Brain pericyte (primary cell): Measurements from ENCODE around the gene GGN.
"Not testable (repeated sequence)": the region's sequence is repeated elsewhere in the genome, so short reads cannot be mapped to it uniquely, and the experiment has no call there.

Experiments
- DNase-seq: peaks from one replicate; pipeline ENCODE4 v3.0.0-alpha.2; 2012; ENCODE audit warnings: low read depth, low spot score

GGN gene, protein sequence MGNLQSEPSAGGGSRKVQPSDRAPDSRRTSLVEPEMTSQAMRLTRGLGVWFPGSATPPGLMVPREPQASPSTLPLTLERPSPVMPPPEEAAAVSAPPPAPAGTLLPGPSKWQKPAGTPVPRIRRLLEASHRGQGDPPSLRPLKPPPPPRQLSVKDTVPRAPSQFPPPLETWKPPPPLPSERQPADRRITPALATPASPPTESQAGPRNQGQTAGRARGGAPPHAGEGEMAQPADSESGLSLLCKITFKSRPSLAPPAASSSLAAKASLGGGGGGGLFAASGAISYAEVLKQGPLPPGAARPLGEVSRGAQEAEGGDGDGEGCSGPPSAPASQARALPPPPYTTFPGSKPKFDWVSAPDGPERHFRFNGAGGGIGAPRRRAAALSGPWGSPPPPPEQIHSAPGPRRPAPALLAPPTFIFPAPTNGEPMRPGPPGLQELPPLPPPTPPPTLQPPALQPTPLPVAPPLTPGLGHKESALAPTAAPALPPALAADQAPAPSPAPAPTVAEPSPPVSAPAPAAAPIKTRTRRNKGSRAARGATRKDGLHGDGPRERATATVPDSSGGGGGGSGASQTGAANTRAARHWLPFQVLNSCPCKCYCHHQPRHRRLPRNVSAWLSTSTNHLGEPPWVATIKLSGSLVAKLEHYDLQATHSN

DNA sequence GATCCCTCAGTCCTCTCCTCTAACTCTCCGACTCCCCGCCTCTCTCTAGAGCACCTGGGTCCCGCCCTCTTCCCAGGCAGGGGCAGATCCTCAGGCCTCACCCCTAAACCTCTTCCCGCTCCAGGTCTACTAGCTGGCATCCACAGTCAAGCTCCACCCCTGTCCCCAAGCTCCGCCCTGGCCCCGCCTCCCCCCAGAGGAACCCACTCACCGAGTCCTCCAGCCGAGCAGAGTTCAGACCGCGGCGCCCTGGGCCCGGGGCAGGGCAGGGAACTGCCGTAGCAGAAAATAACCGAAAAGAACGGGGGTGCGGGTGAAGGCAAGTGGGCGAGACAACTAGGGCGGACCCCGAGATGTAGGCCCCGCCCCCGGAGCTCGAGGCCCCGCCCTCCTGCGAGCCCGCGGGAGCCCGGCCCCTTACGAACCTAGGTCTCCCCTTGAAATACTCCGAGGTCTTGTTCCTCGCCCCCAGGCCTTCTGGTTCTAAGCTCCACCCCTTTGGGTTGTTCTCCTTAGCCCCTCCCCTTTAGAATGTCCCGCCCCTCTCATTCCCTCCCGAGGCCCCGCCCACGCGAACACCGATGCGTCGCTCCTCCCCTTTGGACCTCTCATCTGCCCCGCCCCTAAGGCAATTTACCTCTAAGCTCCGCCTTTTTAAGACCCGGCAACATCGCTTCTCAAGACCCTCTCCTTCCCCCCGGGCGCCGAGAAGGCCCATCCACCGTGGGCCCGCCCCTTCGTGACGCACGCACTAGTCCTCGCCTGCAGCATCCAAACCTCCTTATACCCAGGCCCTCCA, at the start of gene GGN:
Gene GGN, minus strand, starts transcription at position 485 of the 799 bp plus-strand sequence. CDS start 773 bp downstream, outside the sequence.
- DNase-seq = peak; percentile 86

DNA sequence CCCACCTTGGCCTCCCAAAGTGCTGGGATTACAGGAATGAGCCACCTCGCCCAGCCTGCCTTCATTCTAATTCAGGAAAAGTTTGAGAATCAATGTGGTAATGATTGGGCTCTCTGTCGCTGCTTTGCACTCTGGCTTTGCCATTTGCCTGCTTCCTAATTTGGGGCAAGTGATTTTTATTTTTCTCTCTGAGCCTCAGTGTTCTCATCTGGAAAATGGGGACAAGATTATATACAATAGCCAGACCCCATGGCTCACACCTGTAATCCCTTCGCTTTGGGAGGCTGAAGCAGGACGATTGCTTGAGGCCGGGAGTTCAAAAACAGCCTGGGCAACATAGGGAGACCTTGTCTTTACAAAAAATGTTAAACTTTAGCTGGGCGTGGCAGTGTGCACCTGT, 49.5 kb upstream of the GGN start:
- DNase-seq = no peak

DNA sequence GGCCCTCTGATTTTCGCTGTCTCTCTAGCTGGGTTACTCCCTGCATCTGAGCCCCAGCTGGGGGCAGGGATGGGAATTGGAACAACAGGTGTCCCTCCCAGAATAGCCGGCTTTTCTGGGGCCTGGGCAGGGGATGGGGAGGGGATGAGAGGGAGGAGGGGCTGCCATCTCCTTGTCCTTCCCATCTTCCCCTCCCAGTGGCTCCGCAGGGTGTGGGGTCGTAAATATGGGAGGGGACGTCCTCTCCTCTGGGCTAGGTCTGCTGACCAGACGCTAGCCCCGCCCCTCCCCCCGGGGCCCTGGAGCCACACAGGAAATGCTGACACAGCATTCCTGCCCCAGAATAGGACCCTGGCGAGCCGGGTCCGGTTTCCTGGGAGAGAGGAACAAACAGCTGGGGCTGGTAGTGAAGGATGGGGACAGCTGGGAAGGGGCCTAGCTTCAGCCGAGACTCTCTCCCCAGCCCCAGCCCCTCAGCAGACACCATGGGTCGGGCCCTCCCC, 46.8 kb upstream of the GGN start:
- DNase-seq = no peak

DNA sequence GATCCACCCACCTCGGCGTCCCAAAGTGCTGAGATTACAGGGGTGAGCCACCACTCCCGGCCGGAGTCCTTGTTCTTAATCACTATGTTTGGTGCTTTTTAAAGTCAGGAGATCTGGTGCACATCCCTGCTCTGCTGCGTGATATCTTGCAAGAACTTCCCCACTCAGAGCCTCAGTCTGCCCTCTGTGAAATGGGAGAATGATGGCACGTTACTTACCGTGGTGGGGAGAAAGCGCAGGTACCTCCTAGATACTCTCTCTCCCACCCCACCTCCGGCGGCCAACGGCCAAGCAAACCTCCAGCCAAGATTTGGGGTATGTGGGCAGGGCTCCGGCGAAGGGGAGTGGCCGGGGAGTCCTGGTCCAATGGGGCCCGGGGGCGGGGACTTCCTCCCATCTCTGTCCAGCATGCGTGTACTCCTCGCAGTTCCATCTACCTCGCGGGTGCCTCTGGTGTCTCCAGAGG, 45.5 kb upstream of the GGN start, which contains the start of gene RYR1:
Gene RYR1, plus strand, starts transcription at position 424 of the 466 bp plus-strand sequence. CDS start 139 bp downstream, outside the sequence.
- no peak for DNase-seq

DNA sequence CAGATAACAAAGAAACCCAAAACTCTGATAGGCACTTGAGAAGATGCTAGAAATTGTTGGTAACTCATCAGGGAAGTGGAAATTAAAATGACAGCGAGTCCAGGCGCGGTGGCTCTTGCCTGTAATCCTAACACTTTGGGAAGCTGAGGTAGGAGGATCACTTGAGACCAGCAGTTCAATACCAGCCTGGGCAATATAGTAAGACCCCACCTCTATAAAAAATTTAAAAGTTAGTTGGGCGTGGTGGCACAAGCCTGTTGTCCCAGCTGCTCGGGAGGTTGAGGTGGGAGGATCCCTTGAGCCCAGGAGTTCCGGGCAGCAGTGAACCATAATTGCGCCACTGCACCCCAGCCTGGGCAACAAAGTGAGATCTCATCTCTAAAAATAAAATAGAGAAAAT, 43.1 kb upstream of the GGN start:
- no peak for DNase-seq

DNA sequence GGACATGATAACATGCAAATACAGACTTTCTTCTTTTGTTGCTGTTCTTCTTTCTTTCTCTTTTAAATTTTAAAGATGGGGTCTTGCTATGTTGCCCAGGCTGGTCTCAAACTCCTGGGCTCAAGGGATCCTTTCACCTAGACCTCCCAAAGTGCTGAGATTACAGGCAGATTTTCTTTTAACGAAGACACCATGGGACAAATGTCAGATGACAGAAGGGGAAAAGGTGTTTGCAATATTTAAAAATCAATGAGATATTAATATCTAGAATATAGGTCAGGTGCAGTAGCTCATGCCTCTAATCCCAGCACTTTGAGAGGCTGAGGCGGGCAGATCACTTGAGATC, 42.0 kb upstream of the GGN start:
- no peak for DNase-seq

DNA sequence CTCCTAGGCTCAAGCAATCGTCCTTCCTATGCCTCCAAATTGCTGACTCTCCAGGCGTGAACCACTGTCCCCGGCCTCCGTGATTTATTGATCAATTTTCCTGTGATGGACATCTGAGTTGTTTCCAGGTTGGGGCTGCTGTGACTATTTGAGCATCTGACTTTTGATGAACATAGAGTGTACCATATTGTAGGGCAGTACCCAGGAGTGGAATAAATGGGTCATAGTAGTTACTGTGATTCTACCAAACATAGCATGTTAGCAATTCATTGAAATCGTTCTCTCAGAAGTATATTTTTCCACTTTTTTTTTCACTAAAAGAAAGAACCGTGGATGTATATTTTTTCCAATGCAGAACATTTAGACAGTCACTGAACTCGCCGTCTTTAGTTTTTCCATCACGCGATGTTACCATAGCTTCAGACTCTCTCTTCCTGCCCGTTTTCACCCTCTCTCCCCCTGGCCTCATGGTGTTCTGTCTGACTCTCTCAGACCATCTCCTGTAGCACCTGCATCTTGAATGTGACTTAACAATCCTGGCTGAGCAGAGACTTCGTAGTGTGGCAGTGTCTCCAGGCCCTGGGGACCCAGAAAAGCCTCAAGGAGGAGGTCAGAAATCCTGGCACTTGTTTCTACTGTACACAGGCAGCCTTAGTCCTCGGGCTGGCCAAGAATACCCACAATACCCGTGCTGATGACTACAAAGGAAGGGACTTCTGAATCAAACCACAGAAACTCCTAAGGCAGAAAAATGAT, 41.4 kb upstream of the GGN start:
- no peak for DNase-seq

DNA sequence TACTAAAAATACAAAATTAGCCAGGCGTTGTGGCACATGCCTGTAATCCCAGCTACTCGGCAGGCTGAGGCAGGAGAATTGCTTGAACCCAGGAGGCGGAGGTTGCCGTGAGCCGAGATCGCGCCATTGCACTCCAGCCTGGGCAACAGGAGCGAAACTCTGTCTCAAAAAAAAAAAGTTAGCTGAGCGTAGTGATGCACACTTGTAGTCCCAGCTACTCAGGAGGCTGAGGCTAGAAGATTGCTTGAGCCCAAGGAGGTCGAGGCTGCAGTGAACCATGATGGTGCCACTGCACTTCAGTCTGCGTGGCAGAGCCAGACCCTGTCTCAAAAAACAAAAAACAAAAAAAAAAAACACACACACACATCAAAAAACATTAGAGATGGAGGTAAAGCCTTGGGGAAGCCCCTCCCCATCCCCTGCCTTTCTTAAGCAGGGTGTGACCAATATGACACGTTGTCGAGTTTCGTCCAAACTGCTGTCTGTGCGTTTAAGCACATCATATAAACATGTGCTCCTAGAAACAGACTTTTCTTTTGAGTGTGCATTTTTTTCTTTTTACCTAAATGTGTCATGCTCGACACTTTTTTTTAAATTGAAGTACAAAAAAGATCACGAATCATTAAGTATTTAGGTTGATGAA, 39.3 kb upstream of the GGN start:
- not testable (repeated sequence) for DNase-seq

DNA sequence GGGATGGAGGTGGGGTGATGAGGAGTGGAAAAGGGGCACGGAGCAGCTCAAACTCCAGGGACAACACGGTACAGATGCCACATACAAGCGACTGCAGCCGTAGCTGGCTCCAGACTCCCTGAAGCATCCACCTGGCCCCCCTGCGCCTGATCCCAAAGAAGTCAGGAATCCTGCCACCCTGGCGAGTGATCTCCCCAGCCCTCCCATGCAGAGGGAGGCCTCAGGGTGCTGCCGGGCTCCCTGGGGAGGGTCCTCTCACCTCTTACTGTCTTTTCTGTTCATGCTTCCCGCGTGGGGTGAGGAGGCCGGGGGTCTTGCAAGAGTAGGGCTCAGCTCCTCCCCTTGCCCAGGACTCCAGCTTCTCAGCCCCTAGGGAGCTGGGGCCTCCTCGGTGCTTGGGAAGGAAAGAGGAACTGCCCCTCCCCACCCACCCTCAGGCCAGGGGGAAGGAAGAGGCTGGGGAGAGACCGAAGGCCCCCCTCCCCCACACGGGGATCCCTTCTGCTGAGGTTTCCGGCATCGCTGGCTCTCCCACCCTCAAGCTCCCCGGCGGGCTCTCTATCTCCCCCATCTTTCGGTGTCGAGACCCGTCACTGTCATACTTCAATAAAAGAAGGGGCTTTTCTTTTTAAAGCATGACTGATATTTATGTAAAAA, 38.1 kb upstream of the GGN start, which contains the start of gene RASGRP4:
Gene RASGRP4, minus strand, starts transcription at position 410 of the 657 bp plus-strand sequence. Its CDS starts 128 bp downstream, at position 282.
- no peak for DNase-seq

DNA sequence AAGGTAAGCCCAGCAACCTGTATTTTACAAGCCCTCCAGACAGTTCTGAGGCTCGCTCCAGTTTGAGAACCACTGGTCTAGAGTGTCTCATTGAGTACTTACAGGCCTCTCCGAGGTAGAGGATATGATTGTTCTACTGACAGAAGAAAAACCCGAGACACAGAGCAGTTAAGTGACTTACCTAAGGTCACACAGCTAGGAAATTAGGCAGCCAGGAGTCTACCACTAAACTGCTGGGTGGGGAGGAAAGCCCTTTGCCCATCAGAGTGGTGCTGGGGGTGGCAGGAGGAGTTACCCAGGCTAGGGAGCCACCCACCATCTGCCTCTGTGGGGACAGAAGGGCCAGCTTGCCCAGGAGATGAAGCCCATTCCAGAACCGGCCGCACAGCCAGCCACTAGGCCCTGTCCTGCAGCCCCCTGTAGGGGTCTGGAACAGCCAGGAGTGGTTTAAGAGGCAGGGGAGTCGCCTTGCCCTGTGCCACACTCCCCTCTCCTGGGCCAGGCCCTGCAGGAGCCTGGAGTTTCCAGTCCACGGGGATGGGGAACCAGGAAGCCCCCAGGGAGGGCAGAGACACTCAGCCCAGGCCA, 37.5 kb upstream of the GGN start:
- no peak for DNase-seq

DNA sequence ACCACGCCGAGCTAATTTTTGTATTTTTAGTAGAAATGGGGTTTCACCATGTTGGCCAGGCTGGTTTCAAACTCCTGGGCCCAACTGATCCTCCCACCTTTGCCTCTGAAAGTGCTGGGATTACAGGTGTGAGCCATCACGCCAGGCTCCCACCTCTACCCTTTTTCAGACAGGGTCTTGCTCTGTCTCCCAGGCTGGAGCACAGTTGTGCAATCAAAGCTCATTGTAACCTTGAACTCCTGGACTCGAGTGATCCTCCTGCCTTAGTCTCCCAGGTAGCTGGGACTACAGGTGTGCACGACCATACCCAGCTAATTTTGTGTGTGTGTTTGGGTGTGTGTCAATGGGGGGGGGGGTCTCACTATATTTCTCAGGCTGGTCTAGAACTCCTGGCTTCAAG, 36.4 kb upstream of the GGN start:
- DNase-seq = no peak

DNA sequence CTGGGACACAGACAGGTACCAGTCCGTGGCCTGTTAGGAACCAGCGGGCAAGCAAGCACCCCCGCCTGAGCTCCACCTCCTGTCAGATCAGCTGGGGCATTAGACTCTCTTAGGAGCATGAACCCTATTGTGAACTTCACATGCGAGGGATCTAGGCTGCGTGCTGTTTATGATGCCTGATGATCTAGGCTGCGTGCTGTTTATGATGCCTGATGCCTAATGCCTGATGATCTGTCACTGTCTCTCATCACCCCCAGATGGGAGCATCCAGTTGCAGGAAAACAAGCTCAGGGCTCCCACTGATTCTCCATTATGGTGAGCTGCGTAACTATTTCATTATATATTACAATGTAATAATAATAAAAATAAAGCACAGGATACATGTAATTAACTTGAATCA, 34.6 kb upstream of the GGN start:
- no peak for DNase-seq

DNA sequence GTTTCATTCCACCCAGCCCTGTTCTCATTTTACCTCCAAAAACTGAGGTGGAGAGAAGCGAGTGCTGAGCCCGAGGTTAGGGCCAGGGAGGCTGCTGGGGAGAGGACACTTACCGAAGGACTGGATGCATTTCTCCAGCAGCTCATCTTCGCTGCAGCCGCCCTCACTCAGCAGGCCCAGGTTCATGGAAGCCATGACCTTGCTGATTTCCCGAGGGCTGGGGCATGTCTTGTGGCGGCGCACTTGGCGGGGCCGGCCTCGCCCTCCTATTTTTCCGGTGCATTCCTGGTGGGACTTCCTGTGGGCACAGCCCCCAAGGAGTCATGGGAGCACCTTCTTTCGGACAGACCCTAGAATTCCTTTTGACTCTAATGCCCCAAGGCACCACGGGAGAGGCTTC, 34.0 kb upstream of the GGN start:
- no peak for DNase-seq

DNA sequence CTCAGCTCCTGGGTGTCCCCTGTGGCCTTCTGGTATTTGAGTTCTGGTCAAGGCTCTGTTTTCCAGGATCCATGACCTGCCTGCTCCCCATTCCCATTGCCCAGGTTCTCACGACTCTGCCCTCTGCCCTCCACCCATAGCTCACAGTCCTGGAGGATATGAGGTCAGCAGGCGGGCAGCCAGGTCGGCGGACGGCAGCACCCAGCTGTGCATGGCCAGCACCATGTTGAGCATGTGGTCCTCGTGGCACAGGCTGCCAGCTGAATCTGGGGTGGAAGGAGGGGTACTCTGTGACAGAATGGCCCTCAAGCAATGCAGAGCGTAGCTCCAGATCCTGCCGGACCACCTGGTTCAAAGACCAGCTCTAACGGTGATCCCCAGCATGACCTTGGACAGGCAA, 33.1 kb upstream of the GGN start:
- DNase-seq = no peak

DNA sequence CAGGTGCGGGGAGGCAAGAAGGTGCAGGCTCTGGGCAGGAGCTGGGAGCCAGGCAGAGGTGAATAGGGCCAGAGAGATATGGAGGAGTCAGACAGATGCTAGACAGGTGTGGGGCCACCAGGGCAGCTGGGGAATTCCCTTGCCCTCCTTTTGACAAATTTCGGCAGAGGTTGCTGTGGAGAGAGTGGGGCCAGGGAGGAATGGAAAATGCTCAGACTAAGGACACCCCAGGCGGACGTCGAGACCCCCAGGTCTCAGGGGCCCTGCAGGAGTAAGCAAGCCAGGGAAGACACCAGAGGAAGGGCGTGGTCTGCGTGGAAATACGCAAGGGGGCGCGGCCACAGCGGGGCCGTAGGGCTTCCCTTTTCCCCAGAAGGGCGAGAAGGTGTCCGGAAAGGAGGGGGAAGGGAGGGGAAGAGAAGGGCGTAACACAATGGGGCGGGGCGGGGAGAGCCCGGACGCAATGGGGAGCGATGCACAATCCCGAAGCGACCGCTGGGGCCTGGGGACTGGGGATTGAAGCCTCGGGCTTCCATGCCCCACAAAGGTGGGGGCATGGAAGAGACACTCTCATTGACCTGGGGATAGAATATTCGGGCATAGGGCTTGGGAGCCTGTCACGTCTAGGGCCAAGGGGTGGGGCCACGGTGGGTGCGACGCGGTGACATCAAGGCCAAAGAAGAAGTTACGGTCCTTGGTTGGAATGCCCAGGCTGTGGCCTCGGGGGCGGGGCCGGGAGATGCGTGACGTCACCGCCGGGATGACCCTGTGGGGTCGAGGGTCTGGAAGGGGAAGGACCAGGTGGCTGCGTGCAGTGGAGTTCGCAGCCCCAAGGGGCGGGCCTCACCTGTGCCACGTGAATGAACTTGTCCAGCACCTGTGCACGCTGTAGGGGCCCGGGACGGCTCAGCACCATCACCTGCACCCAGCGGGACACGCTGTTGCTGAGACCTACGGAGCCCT, 30.0 kb upstream of the GGN start:
- DNase-seq = no peak

DNA sequence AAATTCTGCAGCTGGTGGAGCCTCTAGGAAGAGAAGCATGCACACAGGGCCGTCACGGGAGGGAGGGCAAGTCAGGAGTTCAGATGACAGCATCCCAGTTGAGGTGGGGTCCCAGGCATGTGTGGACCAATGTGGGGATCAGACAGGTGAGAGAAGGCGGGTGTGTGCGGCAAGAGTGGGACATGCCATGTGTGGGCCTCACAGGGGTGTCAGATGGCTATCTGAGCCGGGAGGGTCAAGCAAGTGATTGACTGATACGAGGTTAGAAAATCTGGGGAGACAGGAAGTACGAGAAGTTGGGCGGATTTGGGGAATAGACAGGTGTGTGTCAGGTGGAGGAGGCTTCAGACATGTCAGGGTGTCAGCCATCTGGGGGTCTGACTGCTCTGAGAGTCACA, 29.3 kb upstream of the GGN start:
- no peak for DNase-seq

DNA sequence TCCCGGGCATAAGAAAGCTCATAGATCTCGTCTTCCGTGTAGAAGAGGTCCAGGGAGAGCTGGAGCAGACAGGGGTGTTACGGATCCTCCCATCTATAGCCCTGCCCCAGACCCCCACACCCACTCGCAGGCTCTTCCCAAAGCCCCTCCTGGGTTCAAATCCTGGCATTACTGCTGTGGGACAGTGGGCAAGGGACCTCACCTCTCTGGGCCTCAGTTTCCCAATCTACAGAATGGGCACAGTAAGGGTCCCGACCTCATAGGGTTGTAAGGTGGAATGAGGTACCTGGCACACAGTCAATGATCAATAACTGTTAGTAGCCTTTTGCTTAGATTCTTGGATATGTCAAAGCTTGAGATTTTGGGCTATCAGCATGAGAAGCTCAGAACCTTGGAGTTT, 25.6 kb upstream of the GGN start:
- DNase-seq = no peak

DNA sequence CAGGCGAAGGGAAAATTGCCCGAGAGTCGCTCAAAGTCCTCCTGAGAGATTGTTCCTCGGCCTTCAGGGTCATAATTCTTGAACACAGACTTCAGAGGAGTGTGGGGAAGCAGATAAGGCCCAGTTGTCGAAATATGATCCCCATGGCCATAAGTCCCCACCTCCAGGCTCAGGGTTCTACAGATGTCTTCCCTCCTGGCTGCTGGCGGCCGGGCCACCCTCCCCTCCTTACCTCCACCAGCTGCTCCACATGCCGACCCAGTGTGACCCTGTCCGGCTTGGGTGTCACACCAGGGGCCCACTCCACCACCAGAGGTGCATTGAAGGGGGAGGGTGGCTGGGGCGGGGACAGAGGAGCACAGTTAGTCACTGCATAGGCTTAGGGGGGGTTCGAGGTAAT, 25.1 kb upstream of the GGN start:
- DNase-seq = no peak

DNA sequence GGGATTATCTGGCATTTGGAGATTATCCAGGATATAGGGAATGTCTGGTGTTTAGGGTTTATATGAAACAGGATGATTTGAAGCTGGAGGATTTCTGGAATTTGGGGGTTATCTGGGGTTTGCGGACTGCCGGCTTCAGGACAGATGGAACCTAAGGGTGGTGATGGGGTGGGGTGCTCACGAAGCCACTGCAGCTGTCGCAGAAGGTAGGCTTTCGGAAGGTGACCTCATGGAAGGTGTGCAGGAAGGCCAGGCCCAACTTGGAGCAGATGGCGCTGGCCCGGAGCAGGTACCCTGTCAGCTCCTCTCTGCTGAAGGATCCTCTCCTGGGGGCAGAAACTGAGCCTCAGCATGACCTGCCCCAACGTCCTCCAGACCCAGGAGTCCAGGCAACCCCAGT, 24.7 kb upstream of the GGN start:
- DNase-seq = no peak
